Measurements from ENCODE around the gene ADGRG1.

- TF ChIP-seq, protein P1, sequence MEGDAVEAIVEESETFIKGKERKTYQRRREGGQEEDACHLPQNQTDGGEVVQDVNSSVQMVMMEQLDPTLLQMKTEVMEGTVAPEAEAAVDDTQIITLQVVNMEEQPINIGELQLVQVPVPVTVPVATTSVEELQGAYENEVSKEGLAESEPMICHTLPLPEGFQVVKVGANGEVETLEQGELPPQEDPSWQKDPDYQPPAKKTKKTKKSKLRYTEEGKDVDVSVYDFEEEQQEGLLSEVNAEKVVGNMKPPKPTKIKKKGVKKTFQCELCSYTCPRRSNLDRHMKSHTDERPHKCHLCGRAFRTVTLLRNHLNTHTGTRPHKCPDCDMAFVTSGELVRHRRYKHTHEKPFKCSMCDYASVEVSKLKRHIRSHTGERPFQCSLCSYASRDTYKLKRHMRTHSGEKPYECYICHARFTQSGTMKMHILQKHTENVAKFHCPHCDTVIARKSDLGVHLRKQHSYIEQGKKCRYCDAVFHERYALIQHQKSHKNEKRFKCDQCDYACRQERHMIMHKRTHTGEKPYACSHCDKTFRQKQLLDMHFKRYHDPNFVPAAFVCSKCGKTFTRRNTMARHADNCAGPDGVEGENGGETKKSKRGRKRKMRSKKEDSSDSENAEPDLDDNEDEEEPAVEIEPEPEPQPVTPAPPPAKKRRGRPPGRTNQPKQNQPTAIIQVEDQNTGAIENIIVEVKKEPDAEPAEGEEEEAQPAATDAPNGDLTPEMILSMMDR (conservative IDR thresholded peaks at IDR 0.05): no peak
- TF ChIP-seq EZH2 (IDR thresholded peaks at IDR 0.05; ENCODE audit: low read depth): no peak
These were observed 41.8 kb downstream of the ADGRG1 start for GRCh38 chr16:57670196-57670595.
